Measurements from ENCODE around the gene SBK3. TPM values are rescaled to one million over a fixed set of nuclear protein-coding genes. Genes with fewer than 3 reads are reported as not detected.
A peak's percentile ranks its signal among the peaks of the same experiment; 100 is the strongest.

SBK3 gene
- total and polyA plus RNA-seq, 2 experiments from 2014 or later: 0.71 TPM; not detected in 1

- Histone ChIP-seq H3K27ac (peak overlapping the region; percentile 83), H3K4me3 (no peak overlapping the region), H3K4me1 (ENCODE audit: low read depth) (peaks cover 6% of the 10 kb centered on the region), H3K27me3 (no peaks in the 10 kb centered on the region), H3K9me3 (ENCODE audit: low read depth) (no peaks in the 10 kb centered on the region), H3K36me3 (no peaks in the 10 kb centered on the region)
- DNase-seq (ENCODE audit: low read depth in 1 of 2, low spot score in 1 of 2): no peak
- TF ChIP-seq CTCF (IDR thresholded peaks at IDR 0.05; ENCODE audit: low read depth, low read length): no peak
Observed at GRCh38 chr19:55525289-55526101, 19.8 kb downstream of the SBK3 start.

- H3K27me3 ChIP-seq: no peaks in the 10 kb centered on the region
- peaks cover 6% of the 10 kb centered on the region for H3K4me1 ChIP-seq (ENCODE audit: low read depth)
- no peak for DNase-seq (ENCODE audit: low read depth in 1 of 2, low spot score in 1 of 2)
- H3K36me3 ChIP-seq: no peaks in the 10 kb centered on the region
- H3K4me3 ChIP-seq: no peak overlapping the region
- H3K9me3 ChIP-seq (ENCODE audit: low read depth): no peaks in the 10 kb centered on the region
- no peak for TF ChIP-seq CTCF (IDR thresholded peaks at IDR 0.05; ENCODE audit: low read depth, low read length)
- H3K27ac ChIP-seq: no peak overlapping the region
Observed at GRCh38 chr19:55520691-55521292, 24.6 kb downstream of the SBK3 start.

GRCh38 chr19:55519451-55520311 is 25.7 kb downstream of the SBK3 start:
- Histone ChIP-seq H3K27ac (no peak overlapping the region), H3K4me3 (no peak overlapping the region), H3K36me3 (no peaks in the 10 kb centered on the region), H3K4me1 (ENCODE audit: low read depth) (peaks cover 6% of the 10 kb centered on the region), H3K9me3 (ENCODE audit: low read depth) (no peaks in the 10 kb centered on the region), H3K27me3 (no peaks in the 10 kb centered on the region)
- no peak for TF ChIP-seq CTCF (IDR thresholded peaks at IDR 0.05; ENCODE audit: low read depth, low read length)
- peak in 1 of 2 donors; percentile 46 for DNase-seq (ENCODE audit: low read depth in 1 of 2, low spot score in 1 of 2)

GRCh38 chr19:55516878-55517620 is 28.3 kb downstream of the SBK3 start:
- Histone ChIP-seq H3K27me3 (no peaks in the 10 kb centered on the region), H3K4me3 (peak overlapping the region; percentile 17), H3K9me3 (ENCODE audit: low read depth) (no peaks in the 10 kb centered on the region), H3K4me1 (ENCODE audit: low read depth) (peaks cover 6% of the 10 kb centered on the region), H3K27ac (peak overlapping the region; percentile 71), H3K36me3 (no peaks in the 10 kb centered on the region)
- TF ChIP-seq CTCF (IDR thresholded peaks at IDR 0.05; ENCODE audit: low read depth, low read length): peak; percentile 89
- peak; percentile 95 for DNase-seq (ENCODE audit: low read depth in 1 of 2, low spot score in 1 of 2)

GRCh38 chr19:55508120-55508519 is 37.2 kb downstream of the SBK3 start:
- Histone ChIP-seq H3K27me3 (peaks cover 4% of the 10 kb centered on the region), H3K27ac (no peak overlapping the region), H3K4me3 (no peak overlapping the region), H3K4me1 (ENCODE audit: low read depth) (no peaks in the 10 kb centered on the region), H3K36me3 (no peaks in the 10 kb centered on the region), H3K9me3 (ENCODE audit: low read depth) (no peaks in the 10 kb centered on the region)
- DNase-seq (ENCODE audit: low read depth in 1 of 2, low spot score in 1 of 2): no peak
- TF ChIP-seq CTCF (IDR thresholded peaks at IDR 0.05; ENCODE audit: low read depth, low read length): no peak

Data from cardiac muscle cell (in vitro differentiated cells and primary cell).